Occipital lobe (tissue), 2 donors: ENCODE data around the gene RNLS. TPM values are rescaled to one million over a fixed set of nuclear protein-coding genes. Genes with fewer than 3 reads are reported as not detected.
"Not testable (repeated sequence)": the region's sequence is repeated elsewhere in the genome, so short reads cannot be mapped to it uniquely, and the experiment has no call there.

ENCODE experiments used
- DNase-seq: peaks from one replicate; lab custom pipeline; 2025; lab: John Stamatoyannopoulos, UW
- total RNA-seq: library from RNA; depleted of rRNA; stranded (reverse); fragments of >200 nt; gene quantifications from one replicate; pipeline ENCODE4 v1.2.3, GENCODE V29; 2014

RNLS gene
- total RNA-seq, 1 donor from 2014 or later: 2.8 TPM

GRCh38 chr10:88346144-88346977, 236.8 kb downstream of the RNLS start:
- DNase-seq: no peak

- no peak for DNase-seq
Observed at GRCh38 chr10:88343761-88344484, 239.2 kb downstream of the RNLS start.

- no peak for DNase-seq
Observed at GRCh38 chr10:88342733-88343310, 240.3 kb downstream of the RNLS start.

DNA sequence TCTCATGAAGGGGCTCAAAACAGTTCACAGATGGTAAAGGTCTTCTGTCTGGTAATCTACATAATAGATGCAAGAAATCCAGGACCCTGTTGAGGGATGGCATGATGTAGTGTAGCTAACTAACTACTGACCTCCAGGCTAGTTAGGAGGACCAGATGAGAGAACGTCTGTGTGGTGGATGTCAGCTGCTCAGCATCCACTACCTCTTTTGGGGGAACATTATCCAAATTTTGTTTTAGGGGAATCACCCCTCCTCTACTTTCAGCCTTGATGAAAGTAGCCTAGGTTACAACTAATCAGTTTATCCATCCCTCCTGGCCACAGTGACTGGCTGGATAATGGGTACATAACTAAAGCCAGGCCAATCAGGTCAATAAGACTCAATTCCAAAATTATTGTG, 246.0 kb downstream of the RNLS start:
- DNase-seq: no peak

DNA sequence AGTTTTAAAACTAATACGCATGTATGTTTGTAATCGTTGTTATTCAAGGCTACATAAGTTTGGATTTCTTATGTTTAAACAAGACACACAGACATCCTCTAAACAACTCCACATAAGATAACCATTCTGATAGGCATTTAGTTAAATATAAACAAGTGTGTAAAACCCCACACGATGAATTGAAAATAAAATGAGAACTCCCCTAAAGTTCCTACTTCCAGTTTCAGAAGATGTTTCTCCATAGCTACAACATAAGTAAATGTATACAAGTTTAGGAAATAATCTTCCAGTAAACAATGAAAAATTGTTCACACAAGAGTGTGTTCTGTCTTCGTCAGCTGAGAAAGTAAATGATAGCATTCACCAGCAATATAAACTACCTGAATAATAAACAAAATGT, 246.8 kb downstream of the RNLS start:
- no peak for DNase-seq

GRCh38 chr10:88333248-88333630, 249.9 kb downstream of the RNLS start:
- no peak for DNase-seq

DNA sequence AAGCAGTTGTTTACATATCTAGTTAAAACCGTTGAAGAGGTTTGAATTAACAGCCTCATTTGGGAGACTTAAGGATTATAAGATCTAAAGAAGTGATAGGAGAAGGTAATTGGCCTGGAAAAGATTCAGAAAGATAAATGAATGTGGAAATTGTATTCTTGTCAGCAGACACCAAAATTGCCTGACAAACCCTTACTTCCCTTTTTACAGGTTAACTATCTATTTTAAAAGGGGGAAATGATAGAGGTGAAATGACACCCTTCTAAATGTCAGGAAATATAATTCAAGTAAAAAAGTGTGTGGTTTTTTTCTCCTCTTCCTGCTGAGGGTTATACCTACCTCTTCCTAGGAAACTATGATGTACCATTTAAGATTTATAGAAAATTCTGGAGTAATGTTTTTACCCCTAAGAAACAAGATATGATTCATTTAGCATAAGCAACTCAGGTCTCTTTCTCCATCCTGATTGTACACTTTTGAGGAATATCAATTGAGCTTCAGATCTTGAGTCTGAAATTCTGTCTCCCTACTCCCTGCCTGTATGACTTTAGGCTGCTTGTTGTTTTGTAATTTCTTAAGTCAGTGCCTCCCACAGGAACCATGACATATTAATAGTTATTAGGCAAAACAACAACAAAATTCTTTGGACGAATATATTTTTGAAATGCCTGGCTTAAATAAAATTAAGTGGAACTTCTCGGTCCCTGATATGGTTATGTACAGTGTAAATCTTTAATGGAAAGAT, 250.4 kb downstream of the RNLS start:
- DNase-seq: no peak

DNA sequence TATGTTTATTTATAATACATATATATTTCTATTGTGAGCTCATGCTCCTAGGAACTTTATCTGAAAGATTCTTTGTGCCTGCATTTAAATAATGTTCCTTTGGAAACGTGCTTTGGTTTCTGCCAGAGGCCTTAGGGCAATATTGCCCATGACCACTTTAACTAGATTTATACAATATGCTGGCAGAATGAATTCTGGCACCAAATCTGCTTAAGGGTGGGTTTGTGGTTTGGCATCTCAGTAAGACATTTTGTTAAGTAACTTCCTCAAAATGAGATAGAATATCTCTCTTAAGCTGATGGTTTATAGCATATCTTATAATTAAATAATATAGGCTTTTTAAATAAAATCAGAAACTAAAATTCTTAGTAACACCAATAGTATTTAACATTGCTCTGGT, 252.9 kb downstream of the RNLS start:
- DNase-seq: no peak

DNA sequence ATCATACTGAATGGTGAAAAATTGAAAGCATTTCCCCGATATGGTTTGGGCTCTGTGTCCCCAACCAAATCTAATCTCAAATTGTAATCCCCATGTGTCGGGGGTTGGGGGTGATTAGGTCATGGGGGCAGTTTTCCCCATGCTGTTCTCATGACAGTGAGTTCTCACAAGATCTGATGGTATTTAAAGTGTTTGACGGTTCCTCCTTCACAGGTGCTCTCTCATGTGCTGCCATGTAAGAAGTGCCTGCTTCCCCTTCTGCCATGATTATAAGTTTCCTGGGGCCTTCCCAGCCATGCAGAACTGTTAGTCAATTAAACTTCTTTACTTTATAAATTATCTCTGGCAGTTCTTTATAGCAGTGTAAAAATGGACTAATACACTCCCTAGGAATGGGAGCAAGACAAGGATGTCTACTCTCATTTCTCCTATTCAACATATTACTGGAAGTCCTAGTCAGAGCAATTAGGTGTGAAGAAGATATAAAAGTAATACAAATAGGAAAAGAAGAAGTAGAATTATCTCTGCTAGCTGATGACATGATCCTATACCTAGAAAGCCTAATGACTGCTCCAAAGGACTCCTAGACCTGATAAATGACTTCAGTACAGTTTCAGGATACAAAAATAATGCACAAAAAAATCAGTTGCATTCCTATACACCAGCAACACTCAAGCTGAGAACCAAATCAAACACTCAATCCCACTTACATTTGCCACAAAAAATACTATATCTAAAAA, 260.6 kb downstream of the RNLS start:
- no peak for DNase-seq

GRCh38 chr10:88319960-88320517, 263.1 kb downstream of the RNLS start:
- DNase-seq: no peak

DNA sequence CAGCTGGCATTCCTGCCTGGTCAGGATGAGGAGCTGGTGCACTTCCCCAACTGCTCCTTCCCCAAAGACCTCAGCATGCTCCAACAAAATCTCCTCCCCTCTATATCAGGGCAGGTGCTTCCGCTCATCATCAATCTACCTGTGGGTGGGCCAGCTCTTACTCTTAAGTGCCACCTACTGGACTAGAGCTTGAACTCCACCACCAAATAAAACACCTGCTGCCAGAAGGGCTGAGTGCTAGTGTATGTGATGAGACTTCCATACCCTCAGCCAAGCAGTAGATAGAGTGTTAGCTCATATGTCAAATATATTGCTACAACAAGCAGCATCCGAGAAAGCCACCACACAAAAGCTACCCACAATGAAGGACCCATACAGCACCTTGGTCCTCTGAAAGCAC, 264.3 kb downstream of the RNLS start:
- DNase-seq: no peak

GRCh38 chr10:88317099-88317498, 266.0 kb downstream of the RNLS start:
- DNase-seq: no peak

- DNase-seq: no peak
Observed at GRCh38 chr10:88316292-88316861, 266.7 kb downstream of the RNLS start.

DNA sequence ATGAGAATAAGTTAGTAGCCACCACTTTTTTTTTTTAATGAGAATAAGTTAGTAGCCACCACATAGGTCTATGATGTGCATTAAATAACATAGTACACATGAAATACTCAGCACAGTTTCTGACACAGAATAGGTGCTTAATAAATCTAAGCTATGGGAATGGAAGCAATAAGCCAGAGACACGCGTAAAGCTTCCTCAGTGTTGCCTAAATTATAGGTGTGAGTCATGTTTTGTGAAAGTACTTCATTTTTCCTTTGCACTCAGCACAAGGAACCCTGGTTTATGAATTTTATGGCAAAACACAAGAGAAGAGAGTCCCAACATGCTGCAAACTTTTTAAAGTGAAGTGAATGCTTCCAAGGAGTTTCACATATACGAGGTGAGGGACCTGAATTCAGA, 267.4 kb downstream of the RNLS start:
- DNase-seq: no peak

GRCh38 chr10:88314362-88314761, 268.8 kb downstream of the RNLS start:
- no peak for DNase-seq

- no peak for DNase-seq
Observed at GRCh38 chr10:88313878-88314277, 269.2 kb downstream of the RNLS start.

DNA sequence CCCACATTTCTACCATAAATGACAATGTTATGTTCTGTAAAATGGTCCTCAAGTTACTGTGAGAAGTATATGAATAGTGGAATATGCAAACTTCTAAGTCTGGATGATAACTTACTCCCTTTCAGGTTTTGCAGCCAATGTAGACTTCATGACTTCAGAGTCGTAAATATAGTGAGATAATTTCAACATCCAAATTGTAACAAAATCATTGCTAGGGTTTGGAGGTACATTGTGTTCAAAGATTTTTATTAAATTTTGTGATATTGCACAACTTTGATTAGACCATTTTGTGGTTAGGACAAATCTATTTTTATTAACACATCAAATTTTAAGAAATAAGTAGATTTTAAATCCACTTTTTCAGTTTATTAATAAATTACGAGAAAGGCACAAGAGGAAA, 270.3 kb downstream of the RNLS start:
- DNase-seq: no peak

DNA sequence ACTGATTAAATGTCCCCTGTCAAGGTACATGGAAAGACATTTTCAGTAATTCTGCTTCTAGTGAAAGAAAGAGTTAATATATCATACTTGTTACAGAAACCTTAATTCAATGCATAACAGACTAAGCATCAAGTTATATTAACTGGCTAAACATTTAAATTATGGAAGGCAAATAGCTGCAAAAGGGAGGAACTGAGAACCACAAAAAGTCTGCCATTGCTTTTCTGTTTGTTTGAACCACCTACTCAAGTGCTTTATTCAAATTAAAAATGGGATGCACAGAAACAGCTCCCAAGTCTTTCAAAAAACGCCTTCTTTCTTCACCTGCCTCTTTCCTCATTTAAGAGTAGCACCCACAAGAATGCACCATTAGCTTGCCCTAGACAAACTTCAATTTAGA, 271.9 kb downstream of the RNLS start:
- DNase-seq: no peak

DNA sequence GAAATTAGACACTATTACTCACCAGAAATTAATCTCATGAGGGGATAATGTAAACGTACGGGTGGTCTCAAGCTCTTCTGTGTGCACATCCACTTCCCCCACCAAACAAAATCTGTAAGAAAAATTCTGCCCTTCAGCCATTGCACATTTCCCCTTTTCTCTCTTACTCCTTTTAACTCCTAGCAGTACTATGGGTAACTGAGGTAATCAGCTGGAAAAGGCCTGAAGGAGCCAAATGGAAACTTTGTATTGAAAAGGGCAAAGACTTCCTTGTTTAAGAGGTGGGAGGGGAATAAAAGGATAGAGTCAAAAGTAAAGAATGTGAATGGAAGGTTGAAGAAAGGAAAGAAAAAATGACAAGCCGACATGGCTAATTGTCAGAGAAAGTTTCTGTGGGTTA, 273.8 kb downstream of the RNLS start:
- no peak for DNase-seq

DNA sequence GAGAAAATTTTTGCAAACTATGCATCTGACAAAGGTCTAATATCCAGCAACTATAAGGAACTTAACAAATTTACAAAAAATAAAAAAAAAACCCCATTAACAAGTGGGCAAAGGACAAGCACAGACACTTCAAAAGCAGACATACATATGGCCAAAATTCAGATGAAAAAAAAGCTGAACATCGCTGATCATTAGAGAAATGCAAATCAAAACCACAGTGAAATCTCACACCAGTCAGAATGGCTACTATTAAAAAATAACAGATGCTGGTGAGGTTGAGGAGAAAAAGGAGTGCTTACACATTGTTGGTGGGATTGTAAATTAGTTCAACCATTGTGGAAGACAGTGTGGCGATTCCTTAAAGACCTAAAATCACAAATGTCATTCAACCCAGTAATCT, 274.8 kb downstream of the RNLS start:
- DNase-seq: not testable (repeated sequence)

DNA sequence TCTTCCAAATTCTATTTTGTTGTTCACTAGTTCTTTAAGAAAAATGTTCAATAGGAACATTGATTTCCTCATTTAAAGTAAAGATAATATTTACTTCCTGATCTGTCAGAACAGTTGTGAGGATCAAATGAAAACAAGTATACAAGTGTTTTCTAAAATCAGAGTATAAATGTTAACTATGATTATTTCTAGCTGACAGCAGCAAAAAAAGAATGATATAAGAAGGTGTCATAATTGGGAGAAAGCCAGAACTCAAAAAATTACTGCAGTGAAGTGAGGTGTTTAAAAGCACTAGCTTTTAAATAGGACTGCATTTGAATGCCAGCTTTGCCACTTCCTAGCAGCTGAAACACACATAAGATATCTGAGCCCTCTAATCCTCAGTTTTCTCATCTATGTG, 283.3 kb downstream of the RNLS start:
- no peak for DNase-seq
